NCI-H2029 treated with DMSO at 0.1 percent for 48 hours (cell line): ENCODE measurements around the gene CASP9.
"Not testable (repeated sequence)": the region's sequence is repeated elsewhere in the genome, so short reads cannot be mapped to it uniquely, and the experiment has no call there.

Experiments used
- DNase-seq: peaks from one replicate; lab custom pipeline; 2025; lab: John Stamatoyannopoulos, UW

Gene CASP9

DNA sequence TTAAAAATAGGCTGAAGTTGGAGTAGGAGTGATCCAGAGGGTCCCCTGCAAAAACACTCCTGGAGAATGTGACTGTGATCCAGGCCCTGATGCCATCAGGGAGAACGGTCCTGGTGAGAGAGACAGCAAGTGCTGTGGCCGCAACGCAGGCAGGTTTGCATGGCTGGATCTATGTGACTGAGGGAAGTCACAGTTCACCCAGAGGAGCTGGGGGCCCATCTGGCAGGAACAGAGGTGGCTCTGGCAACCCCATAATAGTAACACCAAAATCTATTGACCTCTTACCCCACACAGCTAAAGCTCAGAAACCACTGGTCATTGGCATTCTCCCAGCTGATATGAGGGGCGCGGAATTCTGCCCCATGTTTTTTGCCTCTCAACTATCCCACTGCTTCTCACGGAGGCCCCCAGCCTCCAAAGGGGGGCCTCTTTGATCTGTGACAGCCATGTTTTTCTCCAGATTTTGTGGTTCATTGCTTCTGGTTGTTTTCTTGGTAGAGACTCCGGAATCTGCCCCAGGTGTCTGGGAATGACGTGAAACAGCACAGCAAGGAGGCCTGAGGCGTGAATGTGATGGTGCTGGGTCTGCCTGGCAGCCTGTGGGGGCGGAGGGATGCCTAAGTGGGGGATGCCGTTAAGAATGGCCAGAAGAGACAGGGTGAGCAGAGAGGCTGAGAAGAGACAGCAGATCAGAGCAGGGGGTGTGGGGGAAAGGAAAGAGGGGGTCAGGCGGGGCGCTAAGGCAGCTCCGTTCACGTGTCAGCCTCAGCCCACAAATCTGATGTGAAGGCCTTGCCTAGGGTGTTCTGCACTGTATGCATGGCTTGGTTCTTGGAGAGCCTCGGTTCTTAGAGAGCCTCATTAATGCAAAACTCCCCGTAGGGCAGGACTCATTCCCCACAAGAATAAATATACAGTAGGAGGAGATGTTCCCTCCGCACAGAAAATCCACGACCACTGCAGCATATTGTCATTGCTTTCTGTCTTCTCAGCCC, 23.5 kb downstream of the CASP9 start:
- DNase-seq = no peak

DNA sequence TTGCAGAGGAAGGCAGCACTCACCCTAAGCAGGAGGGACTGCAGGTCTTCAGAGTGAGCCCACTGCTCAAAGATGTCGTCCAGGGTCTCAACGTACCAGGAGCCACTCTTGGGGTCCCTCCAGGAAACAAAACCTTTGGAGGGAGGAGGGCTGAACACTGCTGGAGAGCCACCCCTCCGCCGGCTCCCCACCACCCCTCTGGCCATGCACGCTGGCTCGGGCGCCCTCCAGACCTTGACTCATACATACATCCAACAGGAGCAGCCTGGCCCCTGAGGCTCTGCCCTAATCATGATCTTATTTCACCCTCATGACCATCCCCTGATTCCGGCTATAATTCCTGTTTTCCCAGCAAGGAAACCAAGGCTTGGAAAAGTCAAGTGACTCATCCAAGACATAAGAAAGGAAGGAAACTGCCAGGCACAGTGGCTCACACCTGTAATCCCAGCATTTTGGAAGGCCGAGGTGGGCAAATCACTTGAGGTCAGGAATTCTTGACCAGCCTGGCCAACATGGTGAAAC, 30.1 kb downstream of the CASP9 start:
- DNase-seq = no peak

DNA sequence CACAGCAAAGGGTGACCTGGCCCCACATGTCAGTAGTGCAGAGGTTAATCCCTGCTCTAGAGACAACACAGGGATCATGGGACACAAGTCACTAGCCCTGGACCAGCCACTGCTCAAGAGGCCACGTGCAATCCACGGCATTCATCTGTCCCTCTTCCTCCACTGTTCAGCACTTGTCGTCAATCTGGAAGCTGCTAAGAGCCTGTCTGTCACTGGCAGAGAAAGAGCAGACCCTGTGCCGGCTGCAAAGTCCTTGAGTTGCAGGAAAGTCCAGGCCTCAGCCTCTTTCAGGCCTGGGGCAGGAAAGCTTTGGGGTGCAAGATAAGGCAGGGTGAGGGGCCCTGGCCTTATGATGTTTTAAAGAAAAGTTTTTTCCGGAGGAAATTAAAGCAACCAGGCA, 31.4 kb downstream of the CASP9 start:
- no peak for DNase-seq

DNA sequence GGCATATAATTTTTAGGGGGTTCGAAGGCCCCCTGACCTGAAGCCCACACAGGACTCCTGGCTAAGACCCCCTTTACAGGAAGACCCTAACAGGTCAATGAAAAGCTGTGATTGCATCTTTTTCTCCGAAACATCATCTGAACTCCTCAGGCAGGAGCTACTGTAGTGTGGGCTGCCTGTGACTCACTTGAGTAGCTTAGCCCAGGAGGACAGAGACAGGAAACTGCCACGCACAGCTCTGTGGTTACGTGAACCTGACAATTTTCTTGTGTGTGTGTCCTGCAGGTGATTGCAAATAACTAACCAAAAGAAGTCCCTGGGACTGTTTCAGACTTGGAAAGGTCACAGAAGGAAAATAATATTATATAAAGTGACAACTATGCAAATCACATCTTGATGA, 33.0 kb downstream of the CASP9 start:
- not testable (repeated sequence) for DNase-seq

DNA sequence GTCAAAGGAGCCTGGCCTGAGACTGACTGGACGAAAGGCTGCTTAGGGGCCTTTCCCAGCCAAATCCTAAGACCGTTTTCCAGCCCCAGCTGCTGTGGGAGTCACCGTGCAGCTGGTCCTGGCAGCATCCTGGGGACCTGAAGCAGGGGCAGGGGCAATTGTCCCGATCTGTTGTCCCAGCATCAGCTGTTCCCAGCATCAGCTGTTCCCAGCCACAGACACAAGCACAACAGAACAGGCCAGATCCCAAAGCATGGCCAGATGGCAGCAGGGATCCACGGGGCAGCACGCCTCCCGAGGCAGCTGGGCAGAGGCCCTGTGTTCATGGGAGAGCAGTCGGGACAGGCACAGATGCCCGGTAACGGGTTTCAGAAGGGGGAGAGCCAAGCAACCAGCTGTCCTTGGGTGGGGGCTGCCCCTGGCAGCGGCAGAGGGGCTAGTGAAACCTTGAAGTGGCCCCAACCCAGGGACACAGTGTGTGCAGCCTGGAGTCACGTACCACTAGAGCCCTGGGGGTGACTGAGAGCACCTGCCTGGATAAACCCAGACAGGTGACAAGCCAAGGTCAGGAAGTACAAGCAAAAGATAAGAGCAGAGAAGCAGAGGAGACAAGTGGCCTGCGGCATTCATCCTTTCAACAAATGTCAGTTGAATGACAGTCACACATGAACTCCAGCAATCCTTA, 34.8 kb downstream of the CASP9 start:
- DNase-seq = no peak

DNA sequence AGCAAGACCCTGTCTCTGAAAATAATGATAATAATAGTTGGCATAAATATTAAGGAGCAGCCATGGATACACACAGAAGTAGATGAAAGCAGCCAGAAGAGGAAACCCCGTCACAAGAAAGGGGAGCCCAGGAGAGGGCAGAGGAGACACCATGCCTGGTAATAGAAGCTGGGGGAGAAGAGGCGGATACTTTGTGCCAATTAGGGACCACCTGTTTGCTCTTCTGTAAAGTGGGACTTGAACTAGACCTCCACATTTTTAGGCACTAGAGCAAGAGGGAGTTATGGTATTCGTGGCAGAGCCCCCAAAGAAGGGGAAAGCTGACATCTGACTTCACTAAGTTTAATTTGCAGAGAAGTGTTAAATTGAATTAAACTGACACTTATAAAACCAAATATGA, 35.6 kb downstream of the CASP9 start:
- no peak for DNase-seq

DNA sequence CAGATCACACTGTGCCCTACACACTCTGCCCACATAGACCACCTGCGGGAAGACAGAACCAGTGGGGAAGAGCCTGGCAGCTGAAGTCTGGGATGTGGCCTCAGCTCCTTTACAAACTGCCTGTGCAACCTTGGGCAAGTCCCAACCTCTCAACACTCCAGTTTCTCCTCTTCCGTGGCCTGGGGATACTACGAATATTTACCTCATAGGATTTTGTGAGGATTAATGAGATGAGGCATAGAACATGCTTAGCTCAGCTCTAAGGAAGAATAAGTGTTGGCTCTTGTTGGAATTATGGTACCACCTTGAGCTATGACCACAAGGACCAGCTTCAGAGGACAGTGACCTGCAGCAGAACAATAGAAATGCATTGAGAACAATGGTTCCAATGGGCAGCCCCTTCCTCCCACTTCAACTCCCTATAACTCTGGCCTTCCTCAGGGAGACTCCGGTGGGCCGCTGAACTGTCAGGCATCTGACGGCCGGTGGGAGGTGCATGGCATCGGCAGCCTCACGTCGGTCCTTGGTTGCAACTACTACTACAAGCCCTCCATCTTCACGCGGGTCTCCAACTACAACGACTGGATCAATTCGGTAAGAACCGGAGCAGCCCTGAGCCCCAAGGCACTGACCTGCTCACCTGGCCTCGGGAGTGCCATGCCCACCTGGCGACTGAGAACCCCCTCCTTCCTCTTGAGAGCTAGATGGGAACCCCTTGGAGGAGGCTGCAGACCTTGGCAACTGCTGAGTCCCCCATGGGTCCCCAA, 37.0 kb downstream of the CASP9 start:
- DNase-seq = not testable (repeated sequence)

DNA sequence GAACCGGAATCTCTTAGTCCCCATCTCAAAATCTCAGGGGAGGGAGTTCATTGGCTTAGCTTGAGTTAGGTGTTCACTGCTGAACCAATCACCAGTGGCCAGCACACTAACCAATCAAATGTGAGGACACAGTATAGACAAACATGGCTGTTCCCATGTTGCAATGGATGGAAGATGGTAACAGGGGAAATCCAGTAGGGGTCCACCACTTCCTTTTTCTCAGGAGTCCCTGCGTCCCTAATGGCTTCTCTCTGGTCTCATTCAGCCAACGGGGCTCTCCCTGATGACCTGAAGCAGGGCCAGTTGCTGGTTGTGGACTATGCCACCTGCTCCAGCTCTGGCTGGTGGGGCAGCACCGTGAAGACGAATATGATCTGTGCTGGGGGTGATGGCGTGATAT, 38.4 kb downstream of the CASP9 start:
- DNase-seq = no peak

DNA sequence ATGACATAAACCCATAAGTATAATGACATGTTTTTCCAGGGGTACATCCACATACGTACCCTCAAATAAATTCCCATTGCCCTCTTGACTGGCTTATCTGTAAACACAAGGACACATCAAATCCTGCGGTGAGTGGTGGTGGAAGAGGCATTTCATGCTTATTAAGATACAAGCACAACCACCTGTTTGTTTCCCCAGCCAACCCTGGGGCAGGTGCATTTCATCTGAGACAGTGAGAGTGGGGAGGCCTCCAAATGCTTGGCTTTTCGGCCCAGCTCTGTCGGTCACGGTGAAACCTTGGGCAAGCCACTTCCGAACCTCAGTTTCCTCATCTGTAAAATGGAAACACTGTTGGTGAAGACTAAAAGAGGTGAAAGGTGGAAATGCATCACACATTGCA, 39.6 kb downstream of the CASP9 start:
- not testable (repeated sequence) for DNase-seq

DNA sequence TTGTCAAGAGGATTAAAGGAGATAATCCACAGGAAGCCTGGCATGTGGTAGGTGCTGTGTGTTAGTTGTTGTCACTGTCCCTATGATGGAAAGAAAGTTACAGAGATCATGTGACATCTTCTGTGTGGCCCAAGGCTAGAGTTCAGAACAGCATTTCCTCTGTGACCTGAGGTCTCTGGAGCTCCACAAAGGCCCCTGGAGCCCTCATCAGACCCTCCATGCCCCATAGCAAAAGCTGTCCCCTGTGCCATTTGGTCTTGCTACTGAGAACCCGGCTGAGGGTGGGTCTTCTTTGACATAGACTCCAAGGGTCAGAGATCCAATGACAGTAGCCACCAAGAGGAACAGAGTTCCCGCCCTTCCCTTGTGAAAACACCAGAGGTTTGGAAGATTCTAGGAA, 40.0 kb downstream of the CASP9 start:
- no peak for DNase-seq

DNA sequence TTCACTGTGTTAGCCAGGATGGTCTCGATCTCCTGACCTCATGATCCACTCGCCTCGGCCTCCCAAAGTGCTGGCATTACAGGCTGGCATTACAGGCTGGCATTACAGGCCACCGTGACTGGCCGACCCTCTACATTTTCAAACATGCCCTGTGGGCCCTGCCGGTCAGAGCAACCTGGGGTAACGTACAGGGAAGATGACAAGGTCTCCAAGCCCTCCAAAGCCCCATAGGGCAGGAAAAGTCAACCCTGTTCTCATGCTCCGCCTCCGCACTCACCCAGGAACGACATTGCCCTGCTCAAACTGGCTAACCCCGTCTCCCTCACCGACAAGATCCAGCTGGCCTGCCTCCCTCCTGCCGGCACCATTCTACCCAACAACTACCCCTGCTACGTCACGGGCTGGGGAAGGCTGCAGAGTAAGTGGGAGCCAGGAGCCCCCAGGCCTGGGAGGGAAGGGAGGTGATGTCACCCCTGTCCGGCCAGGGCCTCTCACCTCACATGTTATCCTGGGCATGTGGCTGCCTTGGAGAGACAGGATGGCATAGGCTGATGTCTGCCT, 41.0 kb downstream of the CASP9 start:
- not testable (repeated sequence) for DNase-seq

DNA sequence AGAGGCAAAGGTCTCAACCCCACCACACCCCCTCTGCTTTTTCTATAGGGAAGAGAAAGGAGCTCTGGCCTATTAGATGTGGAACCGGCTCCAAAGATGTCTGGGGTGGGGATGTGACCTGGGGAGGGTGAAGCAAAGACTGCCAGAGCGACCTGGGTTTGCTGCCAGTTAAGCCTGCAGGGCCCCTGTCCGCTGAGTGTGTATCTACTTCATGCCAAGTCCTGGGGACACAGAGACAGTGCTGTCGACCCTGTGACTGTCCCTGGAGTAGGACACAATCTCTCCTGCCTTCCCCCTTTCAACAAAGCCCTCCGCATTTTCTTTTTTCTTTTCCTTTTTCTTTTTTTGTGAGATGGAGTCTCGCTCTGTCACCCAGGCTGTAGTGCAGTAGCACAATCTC, 41.6 kb downstream of the CASP9 start:
- DNase-seq = not testable (repeated sequence)

DNA sequence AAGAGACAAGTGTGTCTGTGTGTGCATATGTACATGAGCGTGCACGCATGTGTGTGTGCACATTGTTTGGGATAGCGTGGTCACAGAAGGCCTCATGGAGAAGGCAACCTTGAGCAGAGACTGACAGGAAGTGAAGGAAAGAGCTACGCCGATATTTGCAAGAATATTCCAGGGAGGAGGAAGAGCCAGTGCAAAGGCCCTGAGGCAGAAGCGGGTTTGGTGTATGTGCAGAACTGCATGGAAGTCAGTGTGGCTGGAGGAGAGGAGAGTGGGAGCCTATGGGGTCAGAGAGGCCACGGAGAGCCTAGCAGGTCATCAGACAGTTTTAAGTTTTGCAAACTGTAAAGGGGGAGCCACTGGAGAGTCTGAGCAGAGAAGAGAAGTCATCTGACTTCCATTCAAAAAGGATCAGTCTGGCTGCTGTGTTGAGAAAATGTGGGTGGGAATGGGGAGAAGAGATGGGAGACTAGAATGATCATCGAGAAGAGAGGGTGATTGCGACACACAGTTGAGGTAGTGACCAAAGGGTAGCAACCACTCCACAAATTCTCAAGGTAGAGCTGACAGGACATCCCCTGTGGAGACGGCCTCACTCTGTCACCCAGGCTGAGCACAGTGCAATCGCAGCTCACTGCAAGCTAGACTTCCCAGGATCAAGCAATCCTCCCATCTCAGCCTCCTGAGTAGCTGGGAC, 44.2 kb downstream of the CASP9 start:
- DNase-seq = no peak

DNA sequence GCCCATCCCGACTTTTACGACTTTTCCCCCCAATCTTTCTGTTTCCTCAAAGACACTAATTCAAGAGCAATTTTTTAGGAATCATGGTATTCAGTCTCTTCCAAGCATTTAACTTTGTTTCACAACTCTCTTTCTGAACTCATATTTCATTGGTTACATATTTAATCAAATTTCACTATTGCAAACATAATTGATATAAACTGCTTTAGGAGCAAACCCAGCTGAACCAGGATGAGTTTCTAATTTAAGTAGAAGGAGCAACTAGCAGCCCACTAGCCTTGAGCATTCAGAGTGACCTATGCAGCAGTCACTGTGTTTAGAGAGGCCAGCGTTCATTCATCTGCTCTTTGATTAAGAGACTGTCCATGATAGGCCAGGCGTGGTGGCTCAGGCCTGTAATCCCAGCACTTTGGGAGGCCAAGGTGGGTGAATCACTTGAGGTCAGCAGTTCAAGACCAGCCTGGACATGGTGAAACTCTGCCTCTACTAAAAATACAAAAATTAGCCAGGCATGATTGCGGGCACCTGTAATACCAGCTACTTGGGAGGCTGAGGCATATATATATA, 46.3 kb downstream of the CASP9 start:
- no peak for DNase-seq

DNA sequence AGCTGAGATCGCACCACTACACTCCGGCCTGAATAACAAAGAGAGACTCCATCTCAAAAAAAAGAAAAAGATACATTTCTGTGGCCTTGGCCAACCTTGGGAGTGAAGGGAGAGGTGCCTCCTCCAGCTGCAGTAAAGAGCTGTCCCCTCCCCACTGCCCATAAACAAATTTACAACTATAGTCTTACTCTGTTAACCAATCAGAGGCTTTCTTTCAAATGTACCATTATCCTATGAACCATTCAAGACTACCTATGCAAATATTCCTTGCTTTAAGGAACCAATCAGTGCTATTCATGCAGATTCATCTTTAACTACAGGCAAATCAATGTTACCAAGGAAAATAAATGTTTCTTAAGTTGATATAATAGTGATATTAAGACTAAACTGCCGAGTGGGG, 47.1 kb downstream of the CASP9 start:
- no peak for DNase-seq

DNA sequence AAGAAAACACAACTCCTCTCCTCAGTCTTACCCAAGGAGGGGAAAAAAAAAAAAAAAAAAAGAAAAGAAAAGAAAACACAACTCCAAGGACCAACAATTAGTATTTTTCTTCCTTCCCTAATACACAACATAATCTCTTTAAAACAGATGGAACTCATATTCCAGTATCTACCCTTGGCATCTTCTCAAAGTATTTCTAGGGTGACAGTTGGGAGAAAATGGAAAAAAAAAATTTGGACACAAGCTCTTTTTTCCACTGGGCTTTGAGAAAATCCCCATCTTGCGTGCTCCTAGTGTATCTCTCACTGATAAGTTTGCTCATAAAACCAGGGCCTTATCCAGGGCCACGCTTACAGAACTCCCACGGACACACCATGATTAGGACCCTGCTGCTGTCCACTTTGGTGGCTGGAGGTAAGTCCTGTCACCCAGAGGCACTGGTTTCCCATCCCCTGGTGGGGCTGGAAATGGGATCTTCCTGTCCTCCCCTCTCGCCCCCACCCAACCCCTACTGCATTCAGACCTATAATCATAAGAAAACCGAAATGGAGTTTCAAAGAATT, 48.2 kb downstream of the CASP9 start, which contains the start of gene CELA2B:
Gene CELA2B (plus strand): TSS at position 353 of the 563 bp plus-strand sequence. CDS start 22 bp downstream, at position 375.
- DNase-seq = no peak

DNA sequence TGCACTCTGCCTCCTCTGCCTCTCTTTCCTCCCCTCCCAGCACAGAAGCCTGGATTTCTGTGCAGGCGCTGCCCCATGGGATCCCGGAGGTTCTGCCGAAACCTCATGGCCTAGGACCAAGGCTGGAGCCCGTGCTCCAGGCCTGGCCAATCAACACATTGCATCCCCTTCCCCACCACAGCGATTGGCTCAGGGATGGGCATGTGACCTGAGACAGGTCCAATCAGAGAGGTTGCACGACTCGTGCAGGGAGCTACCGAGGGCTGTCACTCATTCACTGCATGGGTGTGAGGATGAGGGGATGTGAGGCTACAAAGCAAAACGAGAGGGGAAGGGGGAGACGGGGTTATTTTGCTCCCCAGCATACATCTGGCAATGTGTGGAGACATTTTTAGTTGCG, 51.4 kb downstream of the CASP9 start:
- no peak for DNase-seq

DNA sequence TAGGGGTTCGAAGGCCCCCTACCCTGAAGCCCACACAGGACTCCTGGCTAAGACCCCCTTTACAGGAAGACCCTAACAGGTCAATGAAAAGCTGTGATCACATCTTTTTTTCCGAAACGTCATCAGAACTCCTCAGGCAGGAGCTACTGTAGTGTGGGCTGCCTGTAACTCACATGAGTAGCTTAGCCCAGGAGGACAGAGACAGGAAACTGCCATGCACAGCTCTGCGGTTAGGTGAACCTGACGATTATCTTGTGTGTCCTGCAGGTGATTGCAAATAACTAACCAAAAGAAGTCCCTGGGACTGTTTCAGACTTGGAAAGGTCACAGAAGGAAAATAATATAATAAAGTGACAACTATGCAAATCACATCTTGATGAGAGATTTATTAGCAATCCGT, 52.3 kb downstream of the CASP9 start:
- not testable (repeated sequence) for DNase-seq

DNA sequence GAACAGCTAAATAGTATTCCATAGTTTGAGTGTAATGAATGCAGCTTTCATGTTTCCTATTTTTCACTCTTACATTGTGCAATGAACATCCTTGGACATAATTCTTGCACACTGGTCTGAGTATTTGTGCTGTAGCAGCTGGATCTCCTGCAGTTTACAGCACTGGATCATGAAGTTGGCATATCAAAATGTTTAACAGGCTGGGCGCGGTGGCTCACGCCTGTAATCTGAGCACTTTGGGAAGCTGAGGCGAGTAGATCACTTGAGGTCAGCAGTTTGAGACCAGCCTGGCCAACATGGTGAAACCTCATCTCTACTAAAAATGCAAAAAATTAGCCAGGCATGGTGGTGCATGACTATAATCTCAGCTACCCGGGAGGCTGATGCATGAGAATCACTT, 52.9 kb downstream of the CASP9 start:
- DNase-seq = not testable (repeated sequence)

DNA sequence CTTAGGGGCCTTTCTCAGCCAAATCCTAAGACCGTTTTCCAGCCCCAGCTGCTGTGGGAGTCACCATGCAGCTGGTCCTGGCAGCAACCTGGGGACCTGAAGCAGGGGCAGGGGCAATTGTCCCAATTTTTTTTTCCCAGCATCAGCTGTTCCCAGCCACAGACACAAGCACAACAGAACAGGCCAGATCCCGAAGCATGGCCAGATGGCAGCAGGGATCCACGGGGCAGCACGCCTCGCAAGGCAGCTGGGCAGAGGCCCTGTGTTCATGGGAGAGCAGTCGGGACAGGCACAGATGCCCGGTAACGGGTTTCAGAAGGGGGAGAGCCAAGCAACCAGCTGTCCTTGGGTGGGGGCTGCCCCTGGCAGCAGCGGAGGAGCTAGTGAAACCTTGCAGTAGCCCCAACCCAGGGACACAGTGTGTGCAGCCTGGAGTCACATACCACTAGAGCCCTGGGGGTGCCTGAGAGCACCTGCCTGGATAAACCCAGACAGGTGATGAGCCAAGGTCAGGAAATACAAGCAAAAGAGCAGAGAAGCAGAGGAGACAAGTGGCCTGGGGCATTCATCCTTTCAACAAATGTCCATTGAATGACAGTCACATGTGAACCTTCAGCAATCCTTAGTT, 54.1 kb downstream of the CASP9 start:
- not testable (repeated sequence) for DNase-seq
